Measurements from ENCODE around the gene DELE1. TPM values are rescaled to one million over a fixed set of nuclear protein-coding genes. Genes with fewer than 3 reads are reported as not detected.

Gene DELE1
- total RNA-seq, 1 experiment from 2014 or later: 18.2 TPM

DNA sequence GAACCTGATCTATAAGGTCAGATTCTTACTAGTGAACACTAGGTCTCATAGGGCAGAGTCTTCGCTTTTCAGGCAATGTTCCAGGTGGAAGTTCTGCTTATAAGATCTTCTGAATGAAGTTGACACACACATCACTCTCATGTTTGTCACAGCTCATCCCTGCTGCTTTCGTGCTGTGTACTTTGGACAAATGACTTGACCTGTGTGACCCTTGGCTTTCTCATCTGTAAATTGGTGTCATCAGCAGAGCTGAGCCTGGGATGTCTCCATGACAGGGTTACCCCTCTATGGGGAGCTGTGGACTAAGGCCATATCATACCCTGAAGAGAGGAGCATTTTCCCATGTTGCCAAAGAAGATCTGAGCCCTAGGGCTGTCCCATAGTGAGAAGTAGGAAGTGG is 2.8 kb downstream of the DELE1 start:
- no peak for DNase-seq (ENCODE audit: low spot score)

GRCh38 chr5:141928051-141928450 is 4.4 kb downstream of the DELE1 start:
- no peak for DNase-seq (ENCODE audit: low spot score)

DNA sequence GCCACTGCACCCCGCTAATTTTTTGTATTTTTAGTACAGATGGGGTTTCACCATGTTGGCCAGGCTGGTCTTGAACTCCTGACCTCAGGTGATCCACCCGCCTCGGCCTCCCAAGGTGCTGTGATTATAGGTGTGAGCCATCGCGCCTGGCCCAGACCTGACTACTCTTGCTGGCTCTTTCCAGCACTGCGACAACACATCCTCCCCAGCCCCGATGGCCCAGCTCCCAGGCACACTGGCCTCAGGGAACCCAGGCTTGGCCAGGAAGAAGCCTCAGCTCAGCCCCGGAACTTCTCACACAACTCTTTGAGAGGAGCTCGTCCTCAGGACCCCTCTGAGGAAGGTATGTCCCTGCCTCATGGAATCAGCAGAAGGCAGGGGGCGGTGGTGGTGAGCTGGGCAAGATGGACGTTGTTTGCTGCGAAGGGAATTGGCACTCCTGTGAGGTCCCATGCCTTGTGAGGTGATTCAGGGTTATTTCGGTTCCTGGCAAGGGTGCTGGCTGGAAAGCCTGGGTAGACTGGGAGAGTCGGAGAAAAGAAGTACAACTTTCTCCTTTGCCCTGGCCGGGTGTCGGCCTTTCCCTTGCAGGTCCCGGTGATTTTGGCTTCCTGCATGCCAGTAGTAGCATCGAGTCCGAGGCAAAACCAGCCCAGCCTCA is 5.9 kb downstream of the DELE1 start:
- DNase-seq (ENCODE audit: low spot score): no peak

- no peak for DNase-seq (ENCODE audit: low spot score)
Observed at GRCh38 chr5:141931694-141932093, 8.0 kb downstream of the DELE1 start.

DNA sequence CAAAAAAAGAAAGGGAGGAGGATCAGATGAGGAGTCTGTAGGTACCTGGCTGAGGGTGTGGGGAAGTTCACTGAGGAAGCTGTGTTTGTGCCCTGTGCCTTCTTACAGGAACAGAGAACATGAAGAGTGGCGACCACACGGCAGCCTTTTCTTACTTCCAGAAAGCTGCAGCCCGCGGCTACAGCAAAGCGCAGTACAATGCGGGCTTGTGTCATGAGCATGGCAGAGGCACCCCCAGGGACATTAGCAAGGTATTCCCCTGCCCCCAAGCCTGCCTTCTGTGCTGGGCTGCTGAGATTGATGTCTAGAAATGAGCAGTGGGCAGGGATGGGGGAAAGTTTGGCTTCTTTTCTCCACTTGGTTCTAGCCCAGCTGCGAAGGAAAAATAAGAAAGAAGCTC is 9.5 kb downstream of the DELE1 start:
- no peak for DNase-seq (ENCODE audit: low spot score)

GRCh38 chr5:141934099-141934844 is 10.6 kb downstream of the DELE1 start:
- DNase-seq (ENCODE audit: low spot score): no peak

- no peak for DNase-seq (ENCODE audit: low spot score)
Observed at GRCh38 chr5:141935538-141935937, 11.9 kb downstream of the DELE1 start.

- DNase-seq (ENCODE audit: low spot score): no peak
Observed at GRCh38 chr5:141940695-141941271, 17.1 kb downstream of the DELE1 start.

DNA sequence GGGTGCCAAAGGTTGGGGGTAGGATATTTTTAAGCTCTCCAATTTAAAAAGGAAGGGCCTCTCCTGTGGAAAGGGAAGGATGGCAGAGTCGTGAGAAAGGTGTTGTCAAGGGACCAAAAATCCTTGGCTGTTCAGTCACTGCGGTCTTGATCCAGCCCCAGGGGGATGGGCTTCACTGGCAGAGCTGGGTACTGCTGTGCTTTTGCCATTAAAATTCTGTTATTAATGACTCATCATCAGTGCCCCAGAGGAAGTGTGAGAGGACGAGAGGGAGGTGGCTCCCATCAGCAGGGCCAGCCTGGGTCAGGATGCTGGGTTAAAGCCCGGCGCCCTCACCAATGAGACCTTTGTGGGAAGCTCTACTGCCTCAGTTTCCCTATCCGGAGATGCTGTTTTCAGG is 17.6 kb downstream of the DELE1 start:
- DNase-seq (ENCODE audit: low spot score): peak; percentile 64

GRCh38 chr5:141941779-141942178 is 18.1 kb downstream of the DELE1 start:
- DNase-seq (ENCODE audit: low spot score): no peak

DNA sequence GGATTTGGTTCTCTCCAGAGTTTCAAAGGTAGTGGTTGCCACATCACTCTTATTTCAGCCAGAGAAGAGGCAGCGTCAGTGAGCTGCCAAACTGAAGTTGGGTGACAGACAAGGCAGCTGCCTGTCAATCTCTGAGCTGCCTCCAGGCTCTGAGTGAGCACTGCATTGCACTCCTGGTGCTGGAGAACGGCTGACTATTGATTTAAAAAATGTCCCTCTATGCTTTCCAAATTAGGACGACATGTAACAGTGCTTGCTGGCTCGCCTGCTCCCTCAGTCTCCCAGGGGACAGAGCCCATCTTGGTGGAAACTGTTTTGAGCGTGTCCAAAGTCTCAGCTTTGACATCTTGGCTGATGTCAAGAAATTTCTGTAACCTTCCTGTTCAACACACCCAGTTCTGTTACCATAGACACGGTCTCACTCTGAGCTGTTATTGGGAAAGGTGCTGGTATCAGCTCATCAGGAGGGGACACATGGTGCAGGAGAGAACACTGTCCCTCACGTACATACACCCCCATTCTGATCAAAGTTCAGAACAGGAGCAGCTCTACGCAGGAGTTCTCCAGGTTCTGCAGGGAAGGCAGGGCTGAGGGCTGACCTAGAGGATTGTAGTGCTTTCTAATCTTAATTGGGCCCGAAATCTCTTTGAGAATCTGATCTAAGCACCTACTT is 18.6 kb downstream of the DELE1 start:
- no peak for DNase-seq (ENCODE audit: low spot score)

DNA sequence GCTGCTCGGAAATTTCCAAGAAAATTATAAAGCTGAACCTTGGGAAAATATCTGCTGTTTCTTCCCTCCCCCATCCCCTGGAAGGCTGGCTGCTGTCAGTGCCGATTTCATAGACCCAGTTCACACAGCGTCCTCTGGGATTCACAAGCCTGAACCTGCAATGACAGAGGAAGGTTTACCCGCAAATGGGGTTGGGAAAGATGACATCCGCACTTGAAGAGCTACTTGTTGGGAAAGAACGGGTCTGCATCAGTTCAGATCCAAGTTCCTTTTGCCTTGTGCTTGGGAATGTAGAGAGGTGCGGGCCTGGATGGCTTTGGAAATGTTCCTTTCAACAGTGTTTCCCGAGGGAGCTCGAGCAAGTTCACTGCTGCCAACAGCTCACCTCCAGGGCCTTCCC is 20.4 kb downstream of the DELE1 start:
- no peak for DNase-seq (ENCODE audit: low spot score)

- DNase-seq (ENCODE audit: low spot score): no peak
Observed at GRCh38 chr5:141945511-141946051, 21.9 kb downstream of the DELE1 start.

GRCh38 chr5:141947316-141947715 is 23.6 kb downstream of the DELE1 start:
- DNase-seq (ENCODE audit: low spot score): no peak

- DNase-seq (ENCODE audit: low spot score): no peak
Observed at GRCh38 chr5:141948812-141949211, 25.1 kb downstream of the DELE1 start.

DNA sequence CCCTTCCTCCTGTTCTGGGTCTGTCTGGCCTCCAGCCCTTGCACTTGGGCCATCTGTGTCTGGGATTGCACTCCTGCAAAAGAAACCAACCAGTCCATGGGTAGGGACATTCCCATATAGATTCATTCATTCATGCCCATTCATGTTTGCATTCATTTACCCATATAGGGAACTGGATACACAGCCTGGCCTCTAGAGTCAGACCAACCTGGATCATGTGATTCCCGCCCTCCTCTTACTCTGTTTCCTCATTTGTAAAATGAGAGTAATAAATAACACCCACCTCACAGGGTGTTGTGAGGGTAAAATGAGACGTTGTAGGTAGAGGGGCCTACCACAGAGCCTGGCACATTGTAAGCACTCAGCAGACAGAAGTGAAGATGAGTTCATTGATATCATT is 25.8 kb downstream of the DELE1 start:
- DNase-seq (ENCODE audit: low spot score): no peak

DNA sequence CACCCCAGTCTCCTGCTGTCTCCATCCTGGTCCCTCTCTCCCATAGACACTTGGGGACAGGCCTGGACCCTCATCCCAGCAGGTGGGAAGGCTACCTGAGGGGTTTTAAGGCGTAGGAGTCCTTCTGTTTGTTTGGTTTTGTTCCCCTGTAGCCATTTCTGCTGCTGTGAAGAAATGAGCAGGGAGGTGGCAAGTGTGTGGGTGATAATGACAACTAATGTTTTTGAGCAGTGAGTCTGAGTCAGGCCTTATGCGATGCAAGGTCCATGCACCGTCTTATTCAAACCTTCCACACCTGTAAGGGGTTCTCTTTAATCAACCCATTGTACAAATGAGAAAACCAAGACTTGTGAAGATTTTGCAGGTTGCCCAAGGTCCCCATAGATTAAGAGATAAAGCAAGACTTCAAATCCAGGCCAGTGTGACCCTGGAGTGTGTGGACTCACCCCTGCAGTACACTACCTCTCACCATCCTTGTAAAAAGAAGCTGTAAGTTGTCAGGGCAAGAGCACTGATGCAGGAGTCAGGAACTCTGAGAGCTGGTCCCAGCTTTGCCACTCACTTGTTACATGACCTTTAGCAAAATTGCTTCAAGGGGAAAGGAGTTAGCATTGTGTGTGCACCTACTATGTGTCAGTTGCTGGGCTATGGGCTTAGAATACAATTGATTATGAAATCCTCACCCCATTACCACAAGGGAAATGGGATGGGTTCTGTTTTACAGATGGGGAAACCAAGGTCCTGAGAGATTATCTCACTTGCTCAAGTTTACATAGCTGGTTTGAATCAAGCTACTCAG is 26.7 kb downstream of the DELE1 start:
- no peak for DNase-seq (ENCODE audit: low spot score)

DNA sequence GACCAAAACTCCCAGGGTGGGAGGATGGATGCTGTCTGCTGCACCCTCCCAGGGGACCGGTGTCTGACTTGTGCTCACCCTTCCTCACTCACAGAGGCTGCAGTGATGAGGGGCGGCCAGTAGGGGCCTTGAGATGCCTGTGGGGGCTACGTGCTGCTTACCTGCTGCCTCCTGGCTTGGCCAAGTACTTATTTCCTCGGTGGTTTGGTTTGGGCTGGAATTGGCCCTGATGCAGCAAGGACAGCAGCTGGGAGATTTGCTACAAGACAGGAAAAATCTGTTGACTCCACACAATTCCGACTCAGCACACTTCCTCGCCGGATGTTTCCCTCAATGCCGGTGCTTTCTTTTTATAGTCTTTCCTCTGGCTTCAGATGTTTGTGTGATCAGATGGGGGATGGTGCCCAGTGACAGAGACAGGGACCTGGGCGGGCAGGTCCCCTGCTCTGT is 27.7 kb downstream of the DELE1 start:
- no peak for DNase-seq (ENCODE audit: low spot score)

- no peak for DNase-seq (ENCODE audit: low spot score)
Observed at GRCh38 chr5:141952020-141952419, 28.3 kb downstream of the DELE1 start.

- no peak for DNase-seq (ENCODE audit: low spot score)
Observed at GRCh38 chr5:141954194-141954593, 30.5 kb downstream of the DELE1 start.

DNA sequence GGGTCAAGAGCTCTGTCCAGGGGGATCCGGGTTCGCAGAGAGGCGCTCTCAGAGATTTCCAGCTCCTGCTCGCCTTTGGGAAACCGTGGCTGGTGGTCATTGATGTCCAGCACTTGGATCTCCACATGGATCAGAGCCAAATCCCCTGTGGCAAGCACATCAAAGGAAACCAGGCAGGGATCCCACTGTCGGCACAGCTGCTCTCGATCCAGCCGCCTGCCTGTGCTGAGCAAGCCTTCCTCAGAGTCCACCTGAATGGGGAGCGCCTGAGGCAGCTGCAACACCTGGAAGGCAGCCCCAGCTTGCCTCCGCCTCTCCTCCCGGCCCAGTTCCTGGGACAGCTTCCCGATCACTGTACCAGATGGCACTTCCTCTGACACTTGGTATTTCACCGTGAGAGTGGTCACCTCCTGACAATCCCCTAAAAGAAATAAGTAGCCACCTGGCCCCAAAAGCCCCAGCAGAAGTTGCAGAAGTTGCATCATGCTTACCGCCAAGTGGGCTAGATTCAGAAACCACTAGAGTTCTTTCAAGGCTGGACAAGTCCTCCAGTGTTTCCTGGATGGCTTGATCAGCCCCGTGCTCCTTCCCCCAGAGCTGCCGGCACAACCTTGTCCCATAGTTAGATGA is 33.8 kb downstream of the DELE1 start:
- DNase-seq (ENCODE audit: low spot score): no peak

Data from A172 (cell line).